22Rv1 (cell line): Measurements from ENCODE around the gene HEATR9.

ENCODE experiments used
- CTCF ChIP-seq: fragments of 450-650 bp; IDR thresholded peaks from 2 replicates; pipeline ENCODE4 v1.5.1; 2017; ENCODE audit warnings: mild to moderate bottlenecking
- ZFX ChIP-seq: fragments of 450-650 bp; IDR thresholded peaks from 2 replicates; pipeline ENCODE4 v1.6.1; 2017; ENCODE audit warnings: antibody characterized with exemption, borderline replicate concordance

- TF ChIP-seq CTCF (no peak), ZFX (no peak)
Observed at GRCh38 chr17:35875800-35876139, 7.1 kb upstream of the HEATR9 start.
